Measurements from ENCODE around the gene PLEKHH3. TPM values are rescaled to one million over a fixed set of nuclear protein-coding genes. Genes with fewer than 3 reads are reported as not detected.

PLEKHH3 gene
- total RNA-seq, 1 experiment from 2014 or later: 32.2 TPM

DNA sequence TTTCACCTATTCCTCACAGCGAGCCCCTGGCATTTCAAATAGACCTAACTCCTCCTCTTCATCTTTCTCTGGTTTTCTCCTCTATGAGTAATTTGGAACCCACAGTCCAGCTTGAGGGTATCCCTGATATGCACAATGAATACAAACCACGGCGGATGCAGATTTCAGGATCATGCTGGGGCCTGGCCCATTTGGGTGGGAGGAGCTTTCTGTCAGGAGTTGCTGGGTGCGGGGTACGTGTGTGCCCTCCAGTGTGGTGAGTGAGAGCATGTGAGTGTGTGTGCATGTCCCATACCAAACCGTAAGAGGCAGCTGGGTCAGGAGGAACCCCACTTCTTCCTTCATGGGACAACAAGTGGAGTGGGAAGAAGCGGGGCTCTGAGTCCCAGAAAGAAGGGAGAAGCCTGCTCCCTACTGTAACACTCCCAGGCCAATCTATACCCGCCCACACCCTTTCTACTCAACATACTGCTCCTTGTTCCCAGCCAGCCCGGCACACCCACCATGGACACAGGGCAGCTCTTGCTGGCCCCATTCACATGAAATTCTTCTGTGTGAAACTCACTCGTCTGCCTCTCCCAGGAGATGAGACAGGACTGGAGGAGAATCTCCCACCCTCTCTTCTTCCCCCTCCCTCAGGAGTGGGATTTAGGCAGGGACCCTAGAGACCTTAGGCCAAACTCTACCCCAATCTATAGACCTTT lies 23.9 kb upstream of the PLEKHH3 start:
- DNase-seq (ENCODE audit: low read depth, low spot score): no peak
- Histone ChIP-seq H3K27me3 (ENCODE audit: control insufficient read depth, insufficient read depth, low read length) (no peaks in the 10 kb centered on the region), H3K4me1 (ENCODE audit: control insufficient read depth, insufficient read depth, low read length) (no peaks in the 10 kb centered on the region), H3K9me3 (ENCODE audit: control insufficient read depth, insufficient read depth, low read depth, low read length) (no peaks in the 10 kb centered on the region), H3K36me3 (ENCODE audit: control insufficient read depth, insufficient read depth, low read length) (no peaks in the 10 kb centered on the region), H3K4me3 (ENCODE audit: low read depth in 2 of 2, low read length in 2 of 2) (no peak overlapping the region), H3K27ac (ENCODE audit: low read length) (no peak overlapping the region)
- no peak for ATAC-seq
- no TSS peak for BruUV-seq (replicated peaks)
- CTCF ChIA-PET: no interaction called here
- no peak for TF ChIP-seq REST (IDR thresholded peaks at IDR 0.05; ENCODE audit: insufficient read depth in 1 of 2, low read depth in 2 of 2, low read length in 1 of 2)
- TF ChIP-seq TCF7L2 (IDR thresholded peaks at IDR 0.05; ENCODE audit: low read depth, low read length): no peak
- TF ChIP-seq POLR2AphosphoS5 (IDR thresholded peaks at IDR 0.05; ENCODE audit: low read depth, low read length): no peak
- POLR2A ChIA-PET: no interaction called here
- in situ Hi-C loops (cut with HindIII; ENCODE audit: low pct_unique_long_range_greater_than_20kb, low sequenced_read_pairs) (no loop called here), intact Hi-C loops (cut with micrococcal nuclease; ENCODE audit: unreplicated experiment) (no loop called here)

DNA sequence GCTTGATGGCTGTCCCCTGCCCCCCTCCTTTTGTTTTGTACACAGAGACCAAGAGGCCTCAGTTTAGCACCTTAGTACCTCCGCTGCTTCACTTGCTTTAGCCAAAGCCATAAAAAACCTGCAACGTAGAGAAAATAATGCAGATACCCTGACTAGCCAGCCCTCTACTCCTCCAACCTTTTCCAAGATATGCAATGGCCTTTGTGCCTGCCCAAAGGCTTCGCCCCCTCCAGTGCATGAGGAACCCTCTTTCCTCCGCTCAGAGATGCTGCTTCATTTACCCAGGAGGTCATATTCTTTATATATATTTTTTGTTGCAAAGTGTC lies 22.6 kb upstream of the PLEKHH3 start:
- no peak for ATAC-seq
- BruUV-seq (replicated peaks): no TSS peak
- POLR2A ChIA-PET: no interaction called here

More for the DNA sequence above, 22.6 kb upstream of the PLEKHH3 start:
- no peak overlapping the region for H3K27ac ChIP-seq (ENCODE audit: low read length)
- H3K4me3 ChIP-seq (ENCODE audit: low read depth in 2 of 2, low read length in 2 of 2): no peak overlapping the region
- no peaks in the 10 kb centered on the region for H3K9me3 ChIP-seq (ENCODE audit: control insufficient read depth, insufficient read depth, low read depth, low read length)
- intact Hi-C loops (cut with micrococcal nuclease; ENCODE audit: unreplicated experiment) (no loop called here), in situ Hi-C loops (cut with HindIII; ENCODE audit: low pct_unique_long_range_greater_than_20kb, low sequenced_read_pairs) (no loop called here)
- H3K4me1 ChIP-seq (ENCODE audit: control insufficient read depth, insufficient read depth, low read length): no peaks in the 10 kb centered on the region
- no peaks in the 10 kb centered on the region for H3K27me3 ChIP-seq (ENCODE audit: control insufficient read depth, insufficient read depth, low read length)
- TF ChIP-seq SIN3A (IDR thresholded peaks at IDR 0.05; ENCODE audit: borderline replicate concordance, insufficient read depth, low read depth, low read length) (no peak), CTCF (IDR thresholded peaks at IDR 0.05) (no peak), TCF7L2 (IDR thresholded peaks at IDR 0.05; ENCODE audit: low read depth, low read length) (no peak), REST (IDR thresholded peaks at IDR 0.05; ENCODE audit: insufficient read depth in 1 of 2, low read depth in 2 of 2, low read length in 1 of 2) (no peak), POLR2AphosphoS5 (IDR thresholded peaks at IDR 0.05; ENCODE audit: low read depth, low read length) (no peak)
- CTCF ChIA-PET: no interaction called here
- no peak for DNase-seq (ENCODE audit: low read depth, low spot score)
- no peaks in the 10 kb centered on the region for H3K36me3 ChIP-seq (ENCODE audit: control insufficient read depth, insufficient read depth, low read length)
